CD4-positive, CD25-positive, alpha-beta regulatory T cell (primary cell): ENCODE measurements around the gene OGFOD3. TPM values are rescaled to one million over a fixed set of nuclear protein-coding genes. Genes with fewer than 3 reads are reported as not detected.
"Not testable (repeated sequence)": the region's sequence is repeated elsewhere in the genome, so short reads cannot be mapped to it uniquely, and the experiment has no call there.

Source experiments
- ATAC-seq, 2 donors: fragments of 150-1000 bp; cut with Tn5 transposase; one replicate each; pipeline ENCODE4 v1.10.0; 2021; ENCODE audit warnings: low read depth in 2 of 2, moderate number of reproducible peaks in 2 of 2, moderate library complexity in 1 of 2
- DNase-seq, 3 donors: peaks; one replicate each; pipeline versions ENCODE4 v3.0.0 to v3.0.0-alpha.2; 2012 to 2022; ENCODE audit warnings: mixed read lengths in 1 of 3
- H3K27ac ChIP-seq: one replicate; pipeline ENCODE4 v1.7.0; 2013; ENCODE audit warnings: mild to moderate bottlenecking, low read length; ENCODE audit not compliant: insufficient read depth, poor library complexity, severe bottlenecking
- H3K27me3 ChIP-seq: one replicate; pipeline ENCODE4 v1.7.0; 2013; ENCODE audit warnings: low read length; ENCODE audit not compliant: control insufficient read depth, insufficient read depth
- H3K36me3 ChIP-seq: one replicate; pipeline ENCODE4 v1.7.0; 2013; ENCODE audit warnings: mild to moderate bottlenecking, low read length, moderate library complexity; ENCODE audit not compliant: control insufficient read depth, insufficient read depth
- H3K4me1 ChIP-seq: 2 replicates; pipeline ENCODE4 v1.7.0; 2013; ENCODE audit warnings: mild to moderate bottlenecking, low read length; ENCODE audit not compliant: insufficient read depth, control insufficient read depth, poor library complexity, severe bottlenecking
- H3K4me3 ChIP-seq: one replicate; pipeline ENCODE4 v1.7.0; 2013; ENCODE audit warnings: low read depth, mild to moderate bottlenecking, low read length, moderate library complexity
- H3K9me3 ChIP-seq, 2 experiments: 1 replicate in 1 of 2; 2 replicates in 1 of 2; pipeline ENCODE4 v1.7.0; 2013; ENCODE audit warnings: low read length in 2 of 2, mild to moderate bottlenecking in 1 of 2, moderate library complexity in 1 of 2; ENCODE audit not compliant: control insufficient read depth in 2 of 2
- H3K27ac Mint-ChIP-seq, 3 donors: one replicate each; pipeline ENCODE4 v1.8.0; 2020 to 2022; ENCODE audit warnings: mild to moderate bottlenecking in 3 of 3, mixed read lengths in 3 of 3, moderate library complexity in 2 of 3
- H3K27me3 Mint-ChIP-seq: one replicate; pipeline ENCODE4 v1.8.0; 2022; ENCODE audit warnings: mild to moderate bottlenecking, mixed read lengths
- H3K36me3 Mint-ChIP-seq: one replicate; pipeline ENCODE4 v1.8.0; 2020; ENCODE audit warnings: mixed read lengths
- H3K4me1 Mint-ChIP-seq, 4 donors: one replicate each; pipeline ENCODE4 v1.8.0; 2020 to 2022; ENCODE audit warnings: mixed read lengths in 4 of 4, mild to moderate bottlenecking in 1 of 4
- H3K4me3 Mint-ChIP-seq, 4 donors: one replicate each; pipeline ENCODE4 v1.8.0; 2020 to 2022; ENCODE audit warnings: mild to moderate bottlenecking in 4 of 4, mixed read lengths in 4 of 4, moderate library complexity in 3 of 4
- H3K9me3 Mint-ChIP-seq, 7 donors: one replicate each; pipeline ENCODE4 v1.8.0; 2020 to 2022; ENCODE audit warnings: mixed read lengths in 7 of 7, mild to moderate bottlenecking in 3 of 7, moderate library complexity in 2 of 7
- polyA plus RNA-seq, 4 donors: library from polyadenylated mRNA; unstranded; fragments of 300-500 nt; fragmentation: Illumina TruSeq; gene quantifications; one replicate each; pipeline ENCODE4 v1.2.3, GENCODE V29; 2021
- total RNA-seq: library from RNA; stranded (reverse); gene quantifications from one replicate; pipeline ENCODE4 v1.2.3, GENCODE V29; 2022

The OGFOD3 gene
- total and polyA plus RNA-seq, 5 donors from 2014 or later, result 13.9 to 32.9 (median 22.0) TPM

DNA sequence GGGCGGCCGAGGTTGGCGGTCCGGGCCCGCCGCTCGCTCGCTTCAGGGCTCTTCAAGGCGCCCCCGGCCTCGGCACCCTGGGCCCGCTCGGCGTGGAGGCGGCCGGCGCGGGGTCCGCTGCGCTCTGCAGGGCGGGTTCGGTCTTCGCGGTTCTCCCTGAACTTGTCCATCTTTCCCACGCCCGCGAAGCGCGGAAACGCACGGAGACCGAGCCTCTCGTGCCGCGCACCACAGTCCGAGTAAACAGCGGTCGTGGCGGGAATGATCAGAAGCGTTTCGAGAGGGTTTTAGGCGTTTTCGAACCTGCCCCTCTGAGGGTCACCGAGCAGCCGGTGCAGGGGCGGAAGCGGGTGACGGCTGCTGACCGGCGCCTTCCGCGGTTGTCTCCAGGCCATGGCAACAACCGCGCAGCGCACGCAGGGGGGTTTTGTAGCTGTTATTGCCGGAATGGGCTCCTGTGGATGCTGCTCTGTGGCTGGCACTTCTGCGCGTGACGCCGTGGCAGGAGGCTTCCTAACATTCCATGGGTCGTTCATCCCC, 40.6 kb upstream of the OGFOD3 start:
- peaks cover 18% of the 10 kb centered on the region for H3K4me1 ChIP-seq
- peaks cover 5 to 38% (median 18%) of the 10 kb centered on the region in 4 donors for H3K4me1 Mint-ChIP-seq
- peak overlapping the region; percentile 63 to 99 (median 95) for H3K27ac Mint-ChIP-seq
- peaks cover 27% of the 10 kb centered on the region for H3K36me3 ChIP-seq
- H3K4me3 ChIP-seq, result peak overlapping the region; percentile 77
- H3K4me3 Mint-ChIP-seq, result peak overlapping the region; percentile 80 to 96 (median 92)
- H3K27ac ChIP-seq, result peak overlapping the region; percentile 100
- no peaks in the 10 kb centered on the region for H3K27me3 ChIP-seq
- H3K27me3 Mint-ChIP-seq, result no peaks in the 10 kb centered on the region
- peaks cover 0 to 1% (median 0%) of the 10 kb centered on the region in 7 donors for H3K9me3 Mint-ChIP-seq
- DNase-seq (peak in 2 of 3 donors; percentile 19 to 39), ATAC-seq (no peak)
- H3K36me3 Mint-ChIP-seq, result peaks cover 22% of the 10 kb centered on the region
- no peaks in the 10 kb centered on the region for H3K9me3 ChIP-seq

DNA sequence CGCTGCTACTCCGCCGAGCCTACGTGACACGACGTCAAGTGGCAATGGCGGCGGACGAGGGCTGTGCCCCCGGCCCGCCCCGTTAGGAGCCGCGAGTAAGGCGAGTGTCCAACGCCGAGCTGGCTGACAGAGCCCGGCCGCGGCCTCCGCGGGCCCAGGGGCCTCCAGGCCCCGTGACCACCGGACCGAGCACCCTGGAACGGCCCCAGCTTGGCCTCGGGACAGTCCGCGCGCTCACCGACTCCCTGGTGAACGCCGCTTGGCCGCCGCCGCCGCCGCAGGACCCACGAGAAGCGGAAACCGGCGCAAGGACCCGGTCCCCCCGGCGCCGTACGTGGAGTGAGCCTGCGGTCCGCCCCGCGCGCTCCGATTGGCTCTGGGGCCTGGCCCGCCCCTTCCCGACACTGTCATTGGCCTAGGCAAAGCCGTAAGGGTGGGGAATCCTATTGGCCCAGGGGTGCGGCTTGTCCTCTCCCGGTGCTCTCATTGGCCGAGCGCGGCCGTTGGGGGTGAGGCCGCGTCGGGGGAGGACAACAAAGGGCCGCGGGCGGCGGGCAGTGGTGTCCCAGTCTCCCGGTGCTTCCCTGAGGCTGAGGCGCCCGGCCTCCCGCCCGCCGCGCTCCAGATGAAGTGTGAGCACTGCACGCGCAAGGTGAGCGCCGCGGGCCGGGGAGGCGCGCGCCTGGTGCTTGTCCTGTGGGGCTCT, 39.9 kb upstream of the OGFOD3 start, which contains the start of gene NARF:
NARF (plus strand) TSS at position 563 of the 706 bp plus-strand sequence; CDS start at position 626, 63 bp downstream.
- H3K36me3 ChIP-seq, result peaks cover 21% of the 10 kb centered on the region
- H3K4me1 ChIP-seq, result peaks cover 18% of the 10 kb centered on the region
- H3K27me3 ChIP-seq, result no peaks in the 10 kb centered on the region
- Mint-ChIP-seq H3K4me3 (peak within 1 kb of the TSS; percentile 80 to 96 (median 92)), H3K4me1 (peaks cover 5 to 36% (median 18%) of the 10 kb centered on the region in 4 donors), H3K27me3 (no peaks in the 10 kb centered on the region), H3K9me3 (peaks cover 0 to 1% (median 0%) of the 10 kb centered on the region in 7 donors), H3K27ac (peak within 1 kb of the TSS; percentile 97 to 100 (median 99)), H3K36me3 (peaks cover 18% of the 10 kb centered on the region)
- DNase-seq, result peak; percentile 94 to 98 (median 98)
- H3K9me3 ChIP-seq, result no peaks in the 10 kb centered on the region
- peak within 1 kb of the TSS; percentile 84 for H3K4me3 ChIP-seq
- ATAC-seq, result peak; percentile 98
- peak within 1 kb of the TSS; percentile 100 for H3K27ac ChIP-seq

- Histone ChIP-seq H3K4me1 (peaks cover 18% of the 10 kb centered on the region), H3K27me3 (no peaks in the 10 kb centered on the region), H3K27ac (peak overlapping the region; percentile 100), H3K36me3 (peaks cover 20% of the 10 kb centered on the region), H3K4me3 (peak overlapping the region; percentile 84), H3K9me3 (no peaks in the 10 kb centered on the region)
- DNase-seq (no peak), ATAC-seq (no peak)
- Mint-ChIP-seq H3K27ac (peak overlapping the region; percentile 97 to 100 (median 99)), H3K4me3 (peak overlapping the region; percentile 80 to 96 (median 92)), H3K9me3 (peaks cover 0 to 1% (median 0%) of the 10 kb centered on the region in 7 donors), H3K4me1 (peaks cover 5 to 35% (median 18%) of the 10 kb centered on the region in 4 donors), H3K36me3 (peaks cover 13% of the 10 kb centered on the region), H3K27me3 (no peaks in the 10 kb centered on the region)
Observed at GRCh38 chr17:82457929-82458178, 39.5 kb upstream of the OGFOD3 start.

DNA sequence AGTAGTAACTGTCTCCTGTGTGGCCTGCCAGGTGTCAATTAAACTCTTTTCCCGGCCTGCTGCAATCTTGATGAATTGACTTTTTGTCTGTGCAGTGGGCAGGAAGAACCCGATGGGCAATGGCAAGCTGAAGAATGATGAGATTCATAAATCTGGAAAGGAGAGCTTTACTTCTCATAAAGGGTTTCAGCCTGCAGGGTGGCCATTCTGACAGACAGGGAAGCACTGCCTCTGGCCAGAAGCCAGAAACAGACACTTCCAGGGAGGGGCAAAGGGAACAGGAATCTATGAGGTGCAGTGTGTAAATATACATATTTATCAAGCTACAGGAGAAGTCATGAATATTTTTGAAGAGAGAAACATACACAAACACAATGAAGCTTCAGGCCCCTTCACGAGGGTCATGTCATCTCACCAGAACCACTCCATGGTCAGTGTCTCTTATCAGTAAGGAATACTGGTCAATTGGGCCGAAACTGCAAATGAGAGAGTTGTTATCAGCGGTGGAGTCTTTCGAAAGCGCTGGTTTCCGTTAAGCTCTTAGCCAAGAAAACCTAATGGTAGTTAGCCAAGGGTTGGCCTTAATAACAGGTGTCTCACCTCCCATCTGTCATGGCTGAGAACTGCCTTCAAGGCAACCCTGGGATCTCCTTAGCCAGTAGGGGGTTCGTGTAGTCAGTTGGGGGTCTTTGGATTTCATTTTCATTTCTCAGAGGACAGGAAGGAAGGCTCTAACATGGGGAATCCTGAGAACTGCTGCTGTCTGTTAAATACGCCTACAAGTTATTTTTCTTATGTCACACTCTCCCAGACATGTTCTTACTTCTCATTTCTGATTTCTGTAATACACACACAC, 38.9 kb upstream of the OGFOD3 start:
- H3K9me3 ChIP-seq, result no peaks in the 10 kb centered on the region
- peak overlapping the region; percentile 84 for H3K4me3 ChIP-seq
- ATAC-seq (no peak), DNase-seq (no peak)
- Mint-ChIP-seq H3K4me1 (peaks cover 5 to 33% (median 18%) of the 10 kb centered on the region in 4 donors), H3K36me3 (peaks cover 8% of the 10 kb centered on the region), H3K27ac (peak overlapping the region; percentile 97 to 100 (median 99)), H3K27me3 (no peaks in the 10 kb centered on the region), H3K4me3 (peak overlapping the region; percentile 80 to 96 (median 92)), H3K9me3 (peaks cover 0 to 1% (median 0%) of the 10 kb centered on the region in 7 donors)
- H3K27me3 ChIP-seq, result no peaks in the 10 kb centered on the region
- peak overlapping the region; percentile 100 for H3K27ac ChIP-seq
- H3K36me3 ChIP-seq, result peaks cover 14% of the 10 kb centered on the region
- H3K4me1 ChIP-seq, result peaks cover 18% of the 10 kb centered on the region

DNA sequence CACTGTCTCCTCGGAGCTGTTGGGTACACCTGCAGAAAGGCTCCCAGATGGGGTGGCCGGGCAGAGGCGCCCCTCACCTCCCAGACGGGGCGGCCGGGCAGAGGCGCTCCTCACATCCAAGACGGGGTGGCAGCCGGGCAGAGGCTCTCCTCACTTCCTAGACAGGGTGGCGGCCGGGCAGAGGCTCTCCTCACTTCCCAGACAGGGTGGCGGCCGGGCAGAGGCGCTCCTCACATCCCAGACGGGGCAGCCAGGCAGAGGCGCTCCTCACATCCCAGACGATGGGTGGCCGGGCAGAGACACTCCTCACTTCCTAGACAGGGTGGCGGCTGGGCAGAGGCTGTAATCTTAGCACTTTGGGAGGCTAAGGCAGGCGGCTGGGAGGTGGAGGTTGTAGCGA, 35.3 kb upstream of the OGFOD3 start:
- H3K9me3 ChIP-seq, H3K4me3 ChIP-seq, H3K27ac Mint-ChIP-seq, H3K27ac ChIP-seq, ATAC-seq, H3K27me3 Mint-ChIP-seq, H3K36me3 ChIP-seq, DNase-seq, H3K27me3 ChIP-seq, H3K36me3 Mint-ChIP-seq, H3K9me3 Mint-ChIP-seq: not testable (repeated sequence)
- H3K4me1 Mint-ChIP-seq, result peaks cover 17 to 41% (median 25%) of the 10 kb centered on the region in 4 donors
- peaks cover 33% of the 10 kb centered on the region for H3K4me1 ChIP-seq
- peak overlapping the region in 1 of 4 donors; percentile 44 for H3K4me3 Mint-ChIP-seq

DNA sequence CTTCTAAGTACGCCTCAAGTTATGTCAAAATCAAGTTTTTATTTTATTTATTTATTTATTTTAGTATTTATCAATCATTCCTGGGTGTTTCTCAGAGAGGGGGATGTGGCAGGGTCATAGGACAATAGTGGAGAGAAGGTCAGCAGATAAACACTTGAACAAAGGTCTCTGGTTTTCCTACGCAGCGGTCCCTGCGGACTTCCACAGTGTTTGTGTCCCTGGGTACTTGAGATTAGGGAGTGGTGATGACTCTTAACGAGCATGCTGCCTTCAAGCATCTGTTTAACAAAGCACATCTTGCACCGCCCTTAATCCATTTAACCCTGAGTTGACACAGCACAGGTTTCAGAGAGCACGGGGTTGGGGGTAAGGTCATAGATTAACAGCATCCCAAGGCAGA, 34.8 kb upstream of the OGFOD3 start:
- not testable (repeated sequence) for H3K9me3 Mint-ChIP-seq, H3K27ac ChIP-seq, H3K9me3 ChIP-seq, H3K27me3 Mint-ChIP-seq, H3K27me3 ChIP-seq, H3K36me3 Mint-ChIP-seq, DNase-seq, H3K36me3 ChIP-seq, H3K4me3 ChIP-seq, ATAC-seq
- Mint-ChIP-seq H3K4me3 (peak overlapping the region in 1 of 4 donors; percentile 44), H3K4me1 (peaks cover 17 to 41% (median 25%) of the 10 kb centered on the region in 4 donors), H3K27ac (peak overlapping the region in 1 of 3 donors; percentile 14)
- peaks cover 34% of the 10 kb centered on the region for H3K4me1 ChIP-seq

DNA sequence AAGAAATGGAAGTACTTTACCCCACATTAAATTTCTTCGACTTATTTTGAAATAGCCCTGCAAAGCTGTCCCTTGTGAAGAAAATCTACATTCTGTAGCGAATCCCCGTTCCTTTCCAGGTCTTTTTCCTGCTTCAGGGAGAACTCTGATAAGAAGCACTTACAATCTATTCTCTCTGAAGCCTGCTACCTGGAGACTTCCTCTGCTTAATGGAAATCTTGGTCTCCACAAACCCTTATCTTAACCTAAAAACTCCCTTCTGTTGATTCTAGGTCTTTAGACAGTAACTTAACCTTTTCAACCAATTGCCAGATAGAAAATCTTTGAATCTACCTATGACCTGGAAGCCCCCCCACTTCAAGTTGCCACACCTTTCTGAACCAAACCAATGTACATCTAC, 33.8 kb upstream of the OGFOD3 start:
- Histone ChIP-seq H3K27ac (no peak overlapping the region), H3K4me1 (peaks cover 34% of the 10 kb centered on the region), H3K36me3 (no peaks in the 10 kb centered on the region), H3K4me3 (no peak overlapping the region), H3K27me3 (no peaks in the 10 kb centered on the region), H3K9me3 (no peaks in the 10 kb centered on the region)
- H3K9me3 Mint-ChIP-seq, result no peaks in the 10 kb centered on the region
- peak overlapping the region; percentile 97 to 99 (median 98) for H3K27ac Mint-ChIP-seq
- no peak for ATAC-seq
- no peaks in the 10 kb centered on the region for H3K36me3 Mint-ChIP-seq
- no peak for DNase-seq
- peaks cover 6% of the 10 kb centered on the region for H3K27me3 Mint-ChIP-seq
- H3K4me1 Mint-ChIP-seq, result peaks cover 13 to 38% (median 18%) of the 10 kb centered on the region in 4 donors
- H3K4me3 Mint-ChIP-seq, result peak overlapping the region; percentile 44 to 99 (median 75)
